Activated CD4-positive, alpha-beta T cell treated with anti-CD3 and anti-CD28 coated beads for 36 hours (primary cell): ENCODE results near the gene AHRR. TPM values are rescaled to one million over a fixed set of nuclear protein-coding genes. Genes with fewer than 3 reads are reported as not detected.

Source experiments
- ATAC-seq: fragments of 200-7000 bp; cut with Tn5 transposase; one replicate; pipeline ENCODE4 v1.10.0; 2021; ENCODE audit warnings: mild to moderate bottlenecking, moderate library complexity
- CTCF ChIA-PET: fragments of 350-600 bp; sonication (Branson Sonifier 250); formaldehyde crosslinking; loops from one replicate; lab custom pipeline; 2021; ENCODE audit warnings: antibody characterized with exemption; lab: Charles Lee
- POLR2A ChIA-PET: fragments of 350-600 bp; sonication (Branson Sonifier 250); formaldehyde crosslinking; loops from one replicate; lab custom pipeline; 2021; ENCODE audit warnings: antibody characterized with exemption, inconsistent platforms; lab: Charles Lee
- DNase-seq: peaks from one replicate; pipeline ENCODE4 v3.0.0-alpha.2; 2020
- H3K27ac Mint-ChIP-seq: one replicate; pipeline ENCODE4 v1.8.0; 2021; ENCODE audit warnings: mixed read lengths
- H3K27me3 Mint-ChIP-seq: one replicate; pipeline ENCODE4 v1.8.0; 2021; ENCODE audit warnings: mixed read lengths
- H3K36me3 Mint-ChIP-seq: one replicate; pipeline ENCODE4 v1.8.0; 2021; ENCODE audit warnings: low read depth, mixed read lengths
- H3K4me1 Mint-ChIP-seq: one replicate; pipeline ENCODE4 v1.8.0; 2021; ENCODE audit warnings: mixed read lengths
- H3K4me3 Mint-ChIP-seq: one replicate; pipeline ENCODE4 v1.8.0; 2021; ENCODE audit warnings: mild to moderate bottlenecking, moderate library complexity, mixed read lengths
- H3K9me3 Mint-ChIP-seq: one replicate; pipeline ENCODE4 v1.8.0; 2021; ENCODE audit warnings: low read depth, mixed read lengths
- intact Hi-C, 2 experiments: fragments of 100-400 bp; cut with DNase I in 1 of 2; cut with micrococcal nuclease in 1 of 2; formaldehyde crosslinking; loops; one replicate each; pipeline versions ENCODE4 v1.14.2 to v1.15.1; 2022 to 2024; cut with DNase I, micrococcal nuclease
- total RNA-seq, 2 experiments: library from RNA; stranded (reverse); gene quantifications; one replicate each; pipeline ENCODE4 v1.2.3, GENCODE V29; 2021

AHRR gene
- total RNA-seq, 2 experiments from 2014 or later, result 15.1 to 20.5 TPM

GRCh38 chr5:435961-436640, 114.6 kb downstream of the AHRR start:
- Mint-ChIP-seq H3K36me3 (peaks cover 3% of the 10 kb centered on the region), H3K27me3 (no peaks in the 10 kb centered on the region), H3K4me1 (no peaks in the 10 kb centered on the region), H3K9me3 (no peaks in the 10 kb centered on the region), H3K27ac (no peak overlapping the region), H3K4me3 (no peak overlapping the region)
- ATAC-seq (peak; percentile 65), DNase-seq (peak; percentile 40)
- ChIA-PET POLR2A (no interaction called here), CTCF (interaction anchor here (0.6 to 1.5 kb wide), 3 partner anchors 19 to 120 kb away, joined by 3 to 4 read pairs (median 3); no protein-coding TSS in a partner anchor)
- intact Hi-C loops, result loop anchor here in 1 of 2 experiments (5.0 kb wide), 1 partner anchor 119 kb away; no protein-coding TSS in a partner anchor

- Mint-ChIP-seq H3K27ac (no peak overlapping the region), H3K36me3 (peaks cover 3% of the 10 kb centered on the region), H3K4me1 (peaks cover under 1% of the 10 kb centered on the region), H3K27me3 (no peaks in the 10 kb centered on the region), H3K9me3 (no peaks in the 10 kb centered on the region), H3K4me3 (no peak overlapping the region)
- DNase-seq (peak; percentile 3), ATAC-seq (no peak)
- CTCF ChIA-PET, result interaction anchor here (0.6 to 1.5 kb wide), 3 partner anchors 19 to 121 kb away, joined by 3 to 4 read pairs (median 3); no protein-coding TSS in a partner anchor
- POLR2A ChIA-PET, result no interaction called here
- intact Hi-C loops, result loop anchor here in 1 of 2 experiments (5.0 kb wide), 1 partner anchor 119 kb away; no protein-coding TSS in a partner anchor
These were observed 115.1 kb downstream of the AHRR start for GRCh38 chr5:436641-436975.

- ATAC-seq (no peak), DNase-seq (no peak)
- intact Hi-C loops, result loop anchor here in 1 of 2 experiments (5.0 kb wide), 1 partner anchor 120 kb away; no protein-coding TSS in a partner anchor
- CTCF ChIA-PET, result interaction anchor here (1.0 to 1.5 kb wide), 2 partner anchors 9 to 120 kb away, joined by 3 to 4 read pairs; no protein-coding TSS in a partner anchor
- Mint-ChIP-seq H3K36me3 (peaks cover 3% of the 10 kb centered on the region), H3K27ac (no peak overlapping the region), H3K9me3 (no peaks in the 10 kb centered on the region), H3K27me3 (no peaks in the 10 kb centered on the region), H3K4me1 (peaks cover 7% of the 10 kb centered on the region), H3K4me3 (no peak overlapping the region)
- POLR2A ChIA-PET, result no interaction called here
These were observed 115.8 kb downstream of the AHRR start for GRCh38 chr5:437281-437771.

- Mint-ChIP-seq H3K27me3 (no peaks in the 10 kb centered on the region), H3K9me3 (no peaks in the 10 kb centered on the region), H3K27ac (no peak overlapping the region), H3K36me3 (peaks cover 4% of the 10 kb centered on the region), H3K4me3 (no peak overlapping the region), H3K4me1 (peaks cover 9% of the 10 kb centered on the region)
- intact Hi-C loops, result loop anchor here in 1 of 2 experiments (5.0 kb wide), 1 partner anchor 121 kb away; no protein-coding TSS in a partner anchor
- ATAC-seq (no peak), DNase-seq (peak; percentile 5)
- ChIA-PET CTCF (interaction anchor here (0.8 to 1.0 kb wide), 2 partner anchors 8 to 52 kb away, joined by 3 to 4 read pairs; no protein-coding TSS in a partner anchor), POLR2A (no interaction called here)
These were observed 117.0 kb downstream of the AHRR start for GRCh38 chr5:438481-438981.

GRCh38 chr5:439181-439580, 117.7 kb downstream of the AHRR start:
- no peak for ATAC-seq
- CTCF ChIA-PET, result interaction anchor here (0.8 to 1.1 kb wide), 2 partner anchors 8 to 53 kb away, joined by 3 read pairs; no protein-coding TSS in a partner anchor
- intact Hi-C loops, result loop anchor here in 1 of 2 experiments (5.0 kb wide), 1 partner anchor 122 kb away; no protein-coding TSS in a partner anchor
- no peaks in the 10 kb centered on the region for H3K9me3 Mint-ChIP-seq
- POLR2A ChIA-PET, result no interaction called here
- no peaks in the 10 kb centered on the region for H3K27me3 Mint-ChIP-seq
- DNase-seq, result no peak
- no peak overlapping the region for H3K27ac Mint-ChIP-seq
- H3K36me3 Mint-ChIP-seq, result peaks cover 5% of the 10 kb centered on the region
- H3K4me3 Mint-ChIP-seq, result no peak overlapping the region
- peaks cover 13% of the 10 kb centered on the region for H3K4me1 Mint-ChIP-seq

GRCh38 chr5:439636-440035, 118.1 kb downstream of the AHRR start:
- Mint-ChIP-seq H3K27me3 (no peaks in the 10 kb centered on the region), H3K27ac (no peak overlapping the region), H3K36me3 (peaks cover 5% of the 10 kb centered on the region), H3K4me1 (peaks cover 18% of the 10 kb centered on the region), H3K9me3 (no peaks in the 10 kb centered on the region), H3K4me3 (no peak overlapping the region)
- peak; percentile 3 for DNase-seq
- CTCF ChIA-PET, result interaction anchor here (1.1 kb wide), 1 partner anchor 8 kb away, joined by 3 read pairs; no protein-coding TSS in a partner anchor
- ATAC-seq, result no peak
- POLR2A ChIA-PET, result no interaction called here
- intact Hi-C loops, result loop anchor here (5.0 to 10.0 kb wide), 2 partner anchors 122 to 455 kb away; partner anchors contain the start of genes BRD9 (in 1 of the 2) and TRIP13 (in 1 of the 2)

- H3K4me1 Mint-ChIP-seq, result peaks cover 23% of the 10 kb centered on the region
- CTCF ChIA-PET, result interaction anchor here (0.7 to 0.9 kb wide), 2 partner anchors 48 to 252 kb away, joined by 3 to 5 read pairs; no protein-coding TSS in a partner anchor
- H3K9me3 Mint-ChIP-seq, result no peaks in the 10 kb centered on the region
- POLR2A ChIA-PET, result no interaction called here
- H3K4me3 Mint-ChIP-seq, result no peak overlapping the region
- DNase-seq (peak; percentile 5), ATAC-seq (no peak)
- no peaks in the 10 kb centered on the region for H3K27me3 Mint-ChIP-seq
- intact Hi-C loops, result loop anchor here in 1 of 2 experiments (10.0 kb wide), 1 partner anchor 454 kb away; the partner anchor contains the start of genes BRD9 and TRIP13
- peaks cover 5% of the 10 kb centered on the region for H3K36me3 Mint-ChIP-seq
- H3K27ac Mint-ChIP-seq, result no peak overlapping the region
These were observed 119.1 kb downstream of the AHRR start for GRCh38 chr5:440401-441201.

- ChIA-PET CTCF (interaction anchor here (0.7 to 1.1 kb wide), 2 partner anchors 42 to 125 kb away, joined by 6 read pairs; no protein-coding TSS in a partner anchor), POLR2A (no interaction called here)
- Mint-ChIP-seq H3K9me3 (no peaks in the 10 kb centered on the region), H3K27me3 (no peaks in the 10 kb centered on the region), H3K36me3 (peaks cover 11% of the 10 kb centered on the region), H3K4me3 (peak overlapping the region; percentile 87), H3K4me1 (peaks cover 33% of the 10 kb centered on the region), H3K27ac (peak overlapping the region; percentile 92)
- ATAC-seq (no peak), DNase-seq (no peak)
- intact Hi-C loops, result loop anchor here in 1 of 2 experiments (1.0 to 10.0 kb wide), 2 partner anchors 170 to 453 kb away; partner anchors contain the start of genes BRD9, CEP72 and TRIP13
These were observed 120.5 kb downstream of the AHRR start for GRCh38 chr5:441996-442334.

GRCh38 chr5:442335-443238, 121.1 kb downstream of the AHRR start, which contains the start of gene EXOC3:
TSS of gene EXOC3 (plus strand) at chr5:443176. CDS start at chr5:446206, 3,030 bp downstream.
- H3K9me3 Mint-ChIP-seq, result no peaks in the 10 kb centered on the region
- peak within 1 kb of the TSS; percentile 87 for H3K4me3 Mint-ChIP-seq
- H3K27ac Mint-ChIP-seq, result peak within 1 kb of the TSS; percentile 92
- DNase-seq, result peak; percentile 83
- intact Hi-C loops, result loop anchor here in 1 of 2 experiments (1.0 to 10.0 kb wide), 5 partner anchors 17 to 452 kb away; partner anchors contain the start of genes BRD9, CEP72, PDCD6 and TRIP13
- H3K36me3 Mint-ChIP-seq, result peaks cover 16% of the 10 kb centered on the region
- no peaks in the 10 kb centered on the region for H3K27me3 Mint-ChIP-seq
- CTCF ChIA-PET, result interaction anchor here (0.7 to 1.1 kb wide), 2 partner anchors 43 to 126 kb away, joined by 6 read pairs; no protein-coding TSS in a partner anchor
- POLR2A ChIA-PET, result no interaction called here
- peak; percentile 88 for ATAC-seq
- H3K4me1 Mint-ChIP-seq, result peaks cover 37% of the 10 kb centered on the region
